Loucy (cell line): ENCODE results near the gene HBM.

ENCODE experiments used
- CTCF ChIP-seq: fragments of 200-600 bp; sonication (generic); conservative IDR thresholded peaks from 2 replicates; pipeline ENCODE4 v1.5.1; 2014; ENCODE audit warnings: mild to moderate bottlenecking, antibody characterized with exemption, low read length
- EZH2phosphoT487 ChIP-seq: fragments of 200-600 bp; IDR thresholded peaks from 2 replicates; pipeline ENCODE4 v1.6.1; 2018; ENCODE audit warnings: antibody characterized with exemption, mild to moderate bottlenecking, moderate library complexity, borderline replicate concordance

DNA sequence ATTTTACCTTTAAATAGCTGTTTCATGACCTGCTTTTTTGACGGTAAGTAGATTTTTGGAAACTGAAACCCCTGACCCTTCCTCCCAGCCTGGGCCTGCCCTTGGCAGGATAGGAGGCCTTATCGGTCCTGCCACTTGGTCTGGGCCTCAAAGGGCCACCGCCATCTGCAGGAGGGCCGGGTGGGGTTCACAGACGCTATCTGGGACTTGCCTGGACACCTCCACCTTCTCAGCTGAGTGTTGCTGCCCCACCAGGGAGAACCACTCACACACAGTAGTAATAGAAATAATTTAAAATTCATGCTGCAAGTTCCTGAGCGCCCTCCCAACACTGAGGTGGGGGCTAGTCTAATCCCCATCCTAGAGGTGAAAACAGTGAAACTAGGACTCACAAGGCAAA lies 22.7 kb upstream of the HBM start:
- no peak for TF ChIP-seq CTCF
- TF ChIP-seq EZH2phosphoT487: no peak
